Heart right ventricle (tissue), 16 donors: ENCODE measurements around the gene PDZD4. TPM values are rescaled to one million over a fixed set of nuclear protein-coding genes. Genes with fewer than 3 reads are reported as not detected.

Experiments used
- ATAC-seq, 8 donors: fragments of 200-7000 bp; cut with Tn5 transposase; one replicate each; pipeline ENCODE4 v1.9.1; 2020; ENCODE audit warnings: mild to moderate bottlenecking in 8 of 8, moderate library complexity in 8 of 8, moderate number of reproducible peaks in 1 of 8
- DNase-seq, 2 donors: peaks; one replicate each; pipeline ENCODE4 v3.0.0-alpha.2; 2020
- H3K27ac ChIP-seq, 10 donors: fragments of 200-600 bp; sonication (generic) in 2 of 10; one replicate each; pipeline versions ENCODE4 v1.5.0 to v1.8.0; 2020 to 2022; ENCODE audit warnings: mild to moderate bottlenecking in 3 of 10
- H3K27me3 ChIP-seq, 7 donors: fragments of 200-600 bp; one replicate each; pipeline ENCODE4 v1.8.0; 2021 to 2022; ENCODE audit warnings: mild to moderate bottlenecking in 2 of 7
- H3K36me3 ChIP-seq, 9 donors: fragments of 200-600 bp; sonication (generic) in 1 of 9; one replicate each; pipeline versions ENCODE4 v1.5.0 to v1.8.0; 2020 to 2022; ENCODE audit warnings: mild to moderate bottlenecking in 2 of 9
- H3K4me1 ChIP-seq, 9 donors: fragments of 200-600 bp; sonication (generic) in 1 of 9; one replicate each; pipeline versions ENCODE4 v1.5.0 to v1.8.0; 2020 to 2022; ENCODE audit warnings: mild to moderate bottlenecking in 4 of 9
- H3K4me3 ChIP-seq, 10 donors: fragments of 200-600 bp; sonication (generic) in 2 of 10; one replicate each; pipeline versions ENCODE4 v1.5.0 to v1.8.0; 2020 to 2022; ENCODE audit warnings: mild to moderate bottlenecking in 7 of 10, moderate library complexity in 2 of 10
- H3K9me3 ChIP-seq, 11 donors: fragments of 200-600 bp in 10 of 11; sonication (generic) in 2 of 11; one replicate each; pipeline versions ENCODE4 v1.5.0 to v1.8.0; 2013 to 2022; ENCODE audit warnings: mild to moderate bottlenecking in 2 of 11, control low read depth in 1 of 11, moderate library complexity in 1 of 11
- WGBS, 2 donors: extraction: QIAGEN DNeasy Blood & Tissue Kit; methylation state at CpG; one replicate each; pipeline ENCODE4 v1.1.7; 2013; ENCODE audit warnings: inconsistent platforms in 1 of 2; 5-methylcytosine and 5-hydroxymethylcytosine counted together
- intact Hi-C, 10 donors: fragments of 100-400 bp; cut with DNase I; formaldehyde crosslinking; loops; one replicate each; pipeline versions ENCODE4 v1.11.1 to v1.14.2; 2022
- polyA plus RNA-seq, 2 donors: library from polyadenylated mRNA; stranded (reverse); fragments of 200-250 nt; gene quantifications; one replicate each; pipeline ENCODE4 v1.2.3, GENCODE V29; 2013
- total RNA-seq, 10 donors: library from RNA; stranded (reverse); fragmentation: NEBNext Ultra II Directional in 3 of 10; extraction: Animal tissue kit (Norgen Biotek cat#: 25700) in 3 of 10; gene quantifications; one replicate each; pipeline versions ENCODE4 v1.2.1 to v1.2.4, GENCODE V29; 2021 to 2023
- TF ChIP-seq, protein P1 (sequence below), 9 donors: fragments of 200-600 bp; sonication (generic) in 2 of 9; IDR thresholded peaks; one replicate each; pipeline versions ENCODE4 v1.5.0 to v1.8.0; 2021 to 2022; ENCODE audit warnings: antibody characterized with exemption in 9 of 9, mild to moderate bottlenecking in 5 of 9, moderate library complexity in 1 of 9
- donor health status: Arrhythmogenic right ventricular cardiomyopathy.
- donor health status: ischemic (EF 13 %, LVEDD 7.1; RV severe dilation, severe dysfunction).
- donor health status: healthy with polysubstance abuse.
- donor health status: DM: no; HTN: yes; CAD: no.
- donor health status: DM: no; HTN: no; CAD: no.
- donor health status: ischemic (EF 25% LVEDD 6.9; RV normal size, moderate dysfunction).
- donor health status: ischemic (EF 25% LVEDD 5.7; RV mildly dilated, moderate dysfunction).
- donor health status: healthy.
- donor health status: DM: yes; HTN: yes; CAD: no.
- donor health status: Ischemic cardiomyopathy.
- donor health status: ischemic (EF 35%, LVEDD 5.7; RV mildly dilated, moderate dysfunction).
- donor health status: nonischemic (EF 11% LVEDD 7.7; RV severe dilation, severe dysfunction).
- donor health status: DM: yes; HTN: yes; CAD: no.
- donor health status: PGD.
- donor health status: ischemic (EF 29% LVEDD 5.4; RV normal size, mild dysfunction).
- donor health status: nonischemic (EF 23%, LVEDD 6.1; RV moderate dilation, normal function).

The PDZD4 gene
- total and polyA plus RNA-seq, 12 donors: 1.2 to 4.5 (median 2.3) TPM

DNA sequence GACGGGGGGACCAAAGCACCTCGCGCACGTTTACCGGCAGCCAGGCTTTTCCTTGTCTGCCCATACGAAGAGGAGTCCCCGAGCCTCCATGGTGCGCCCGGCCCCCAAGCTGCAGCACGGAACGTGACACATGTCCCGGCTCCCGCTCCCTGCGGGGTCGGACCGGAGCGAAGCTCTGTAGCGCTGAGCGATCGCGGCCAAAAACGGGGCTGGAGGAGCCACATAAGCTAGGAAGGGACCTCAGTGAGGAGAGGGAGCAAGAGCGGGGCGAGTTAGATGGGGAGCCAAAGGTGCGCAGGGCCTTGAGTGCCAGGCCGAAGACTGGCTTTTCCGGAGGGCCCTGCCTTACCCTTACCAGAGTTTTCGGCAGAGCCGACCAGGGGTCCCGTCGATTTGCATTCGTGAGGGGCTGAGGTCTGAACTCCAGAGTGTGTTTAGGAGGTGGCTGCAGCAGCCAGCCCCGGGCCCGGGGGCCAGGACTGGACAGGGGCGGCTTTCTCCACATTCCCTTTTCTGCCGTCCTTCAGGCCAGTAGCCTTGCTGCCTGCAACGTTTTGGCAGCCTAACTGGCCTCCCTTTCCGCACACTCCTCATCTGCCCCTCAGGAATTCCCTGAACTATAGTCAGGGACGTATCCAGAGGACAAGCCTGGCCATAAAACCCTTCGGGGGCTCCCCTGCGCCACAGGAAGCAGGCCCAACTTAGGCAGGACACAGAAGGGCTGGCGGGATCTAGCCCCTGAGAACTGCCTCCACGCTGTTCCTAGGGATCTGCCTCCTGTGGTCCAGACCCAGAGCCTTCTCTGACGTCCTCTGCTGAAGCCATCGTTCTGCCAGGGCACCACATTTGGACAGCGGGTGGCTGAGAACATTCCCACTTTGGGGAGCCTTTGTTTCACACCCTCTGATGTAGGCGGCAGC lies 35.2 kb downstream of the PDZD4 start:
- peaks cover 0 to 44% (median 26%) of the 10 kb centered on the region in 9 donors for H3K4me1 ChIP-seq
- TF ChIP-seq, protein P1, sequence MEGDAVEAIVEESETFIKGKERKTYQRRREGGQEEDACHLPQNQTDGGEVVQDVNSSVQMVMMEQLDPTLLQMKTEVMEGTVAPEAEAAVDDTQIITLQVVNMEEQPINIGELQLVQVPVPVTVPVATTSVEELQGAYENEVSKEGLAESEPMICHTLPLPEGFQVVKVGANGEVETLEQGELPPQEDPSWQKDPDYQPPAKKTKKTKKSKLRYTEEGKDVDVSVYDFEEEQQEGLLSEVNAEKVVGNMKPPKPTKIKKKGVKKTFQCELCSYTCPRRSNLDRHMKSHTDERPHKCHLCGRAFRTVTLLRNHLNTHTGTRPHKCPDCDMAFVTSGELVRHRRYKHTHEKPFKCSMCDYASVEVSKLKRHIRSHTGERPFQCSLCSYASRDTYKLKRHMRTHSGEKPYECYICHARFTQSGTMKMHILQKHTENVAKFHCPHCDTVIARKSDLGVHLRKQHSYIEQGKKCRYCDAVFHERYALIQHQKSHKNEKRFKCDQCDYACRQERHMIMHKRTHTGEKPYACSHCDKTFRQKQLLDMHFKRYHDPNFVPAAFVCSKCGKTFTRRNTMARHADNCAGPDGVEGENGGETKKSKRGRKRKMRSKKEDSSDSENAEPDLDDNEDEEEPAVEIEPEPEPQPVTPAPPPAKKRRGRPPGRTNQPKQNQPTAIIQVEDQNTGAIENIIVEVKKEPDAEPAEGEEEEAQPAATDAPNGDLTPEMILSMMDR (IDR thresholded peaks at IDR 0.05): no peak
- peaks cover 0 to 21% (median 0%) of the 10 kb centered on the region in 11 donors for H3K9me3 ChIP-seq
- WGBS, 2 donors: 6% methylated on average over 38 to 47 of the region's 47 CpGs
- peak overlapping the region; percentile 53 to 80 (median 75) for H3K4me3 ChIP-seq
- H3K27ac ChIP-seq: peak overlapping the region; percentile 54 to 97 (median 94)
- intact Hi-C loops: loop anchor here in 5 of 10 donors (2.0 to 10.0 kb wide), 3 partner anchors 30 to 150 kb away; partner anchors contain the start of genes ARHGAP4 (in 3 of the 5), PLXNB3 (in 1 of the 5) and RENBP (in 1 of the 5)
- ATAC-seq: peak in 4 of 8 donors; percentile 1 to 6 (median 4)
- DNase-seq: no peak
- H3K27me3 ChIP-seq: no peaks in the 10 kb centered on the region
- H3K36me3 ChIP-seq: peaks cover 0 to 40% (median 0%) of the 10 kb centered on the region in 9 donors

DNA sequence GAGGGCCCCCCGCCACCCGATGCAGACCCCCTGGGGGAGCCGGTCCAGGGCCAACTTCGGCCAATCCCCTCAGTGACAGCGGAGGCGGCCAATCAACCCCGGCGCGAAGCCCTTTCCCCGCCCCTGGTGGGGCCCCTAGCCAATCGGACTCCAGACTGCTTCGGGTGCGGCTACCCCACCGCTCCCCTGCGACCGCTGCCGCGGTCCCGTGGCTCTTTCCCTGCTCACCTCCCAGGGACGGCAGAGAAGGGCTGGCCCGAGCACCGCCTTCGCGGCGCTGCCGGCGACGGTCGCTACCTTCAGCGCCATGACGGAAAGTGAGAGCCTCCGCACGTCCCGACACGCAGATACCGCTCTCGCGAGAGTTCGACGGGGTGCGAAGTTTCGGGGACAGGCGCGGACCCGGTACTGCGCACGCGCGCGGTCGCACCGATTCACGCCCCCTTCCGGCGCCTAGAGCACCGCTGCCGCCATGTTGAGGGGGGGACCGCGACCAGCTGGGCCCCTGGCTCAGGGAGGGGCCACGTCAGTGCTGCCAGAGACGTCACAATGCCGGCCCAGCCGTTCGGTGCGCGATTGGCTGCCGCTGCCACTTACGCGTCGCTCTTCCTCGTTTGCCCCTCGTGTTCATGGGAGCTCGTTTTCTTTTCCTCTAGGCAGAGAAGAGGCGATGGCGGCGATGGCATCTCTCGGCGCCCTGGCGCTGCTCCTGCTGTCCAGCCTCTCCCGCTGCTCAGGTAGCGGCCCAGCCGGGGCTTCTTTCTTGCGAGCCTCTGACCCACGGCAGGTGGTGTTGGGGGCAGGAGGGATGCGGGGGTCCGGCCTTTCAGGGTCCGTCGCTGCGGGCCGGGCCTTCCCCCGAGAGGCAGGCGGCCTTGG lies 36.1 kb downstream of the PDZD4 start, which contains the start of the genes IDH3G and SSR4:
IDH3G (minus strand) TSS at position 358 of the 879 bp plus-strand sequence; CDS start at position 309, 49 bp downstream.
SSR4 (plus strand) TSS at position 651 of the 879 bp plus-strand sequence; CDS start at position 671, 20 bp downstream.
- peaks cover 0 to 44% (median 26%) of the 10 kb centered on the region in 9 donors for H3K4me1 ChIP-seq
- ATAC-seq (peak; percentile 93 to 97 (median 96)), DNase-seq (peak; percentile 91 to 93)
- TF ChIP-seq, protein P1 (IDR thresholded peaks at IDR 0.05): peak in 7 of 9 donors; percentile 7 to 54 (median 31)
- intact Hi-C loops: loop anchor here in 5 of 10 donors (2.0 to 10.0 kb wide), 3 partner anchors 29 to 151 kb away; partner anchors contain the start of genes ARHGAP4 (in 3 of the 5), PLXNB3 (in 1 of the 5) and RENBP (in 1 of the 5)
- peaks cover 0 to 48% (median 0%) of the 10 kb centered on the region in 9 donors for H3K36me3 ChIP-seq
- peak within 1 kb of the TSS; percentile 53 to 80 (median 75) for H3K4me3 ChIP-seq
- WGBS, 2 donors: 0 to 1% methylated on average over 44 to 87 of the region's 92 CpGs
- H3K27ac ChIP-seq: peak within 1 kb of the TSS; percentile 88 to 97 (median 94)
- H3K27me3 ChIP-seq: no peaks in the 10 kb centered on the region
- H3K9me3 ChIP-seq: peaks cover 0 to 21% (median 0%) of the 10 kb centered on the region in 11 donors

- ATAC-seq (peak in 2 of 8 donors; percentile 4 to 9), DNase-seq (peak in 1 of 2 donors; percentile 22)
- WGBS, 2 donors: 4% methylated on average over 6 to 7 of the region's 7 CpGs
- Histone ChIP-seq H3K27ac (peak overlapping the region; percentile 88 to 97 (median 94)), H3K4me1 (peaks cover 0 to 44% (median 26%) of the 10 kb centered on the region in 9 donors), H3K4me3 (peak overlapping the region; percentile 53 to 80 (median 75)), H3K9me3 (peaks cover 0 to 21% (median 0%) of the 10 kb centered on the region in 11 donors), H3K36me3 (peaks cover 0 to 47% (median 0%) of the 10 kb centered on the region in 9 donors), H3K27me3 (no peaks in the 10 kb centered on the region)
- TF ChIP-seq, protein P1 (IDR thresholded peaks at IDR 0.05): no peak
- intact Hi-C loops: loop anchor here in 4 of 10 donors (10.0 kb wide), 2 partner anchors 132 to 152 kb away; partner anchors contain the start of genes ARHGAP4 (in 3 of the 4) and RENBP (in 1 of the 4)
These were observed 37.1 kb downstream of the PDZD4 start for GRCh38 chrX:153793291-153793690.
